D341Med (cell line): ENCODE measurements around the gene C5orf15.
"Not testable (repeated sequence)": the region's sequence is repeated elsewhere in the genome, so short reads cannot be mapped to it uniquely, and the experiment has no call there.

Experiments used
- DNase-seq: peaks from one replicate; pipeline ENCODE4 v3.0.0; 2012; ENCODE audit warnings: low spot score

Gene C5orf15

GRCh38 chr5:133937628-133938027, 30.8 kb downstream of the C5orf15 start:
- DNase-seq: not testable (repeated sequence)

- no peak for DNase-seq
Measured at GRCh38 chr5:133936651-133937015, 31.8 kb downstream of the C5orf15 start.

GRCh38 chr5:133935991-133936650, 32.3 kb downstream of the C5orf15 start:
- not testable (repeated sequence) for DNase-seq

- DNase-seq: no peak
Measured at GRCh38 chr5:133935667-133935940, 32.8 kb downstream of the C5orf15 start.

GRCh38 chr5:133934822-133935666, 33.4 kb downstream of the C5orf15 start:
- no peak for DNase-seq

GRCh38 chr5:133934311-133934710, 34.1 kb downstream of the C5orf15 start:
- DNase-seq: no peak

- DNase-seq: no peak
Measured at GRCh38 chr5:133933670-133934295, 34.6 kb downstream of the C5orf15 start.

GRCh38 chr5:133933169-133933509, 35.3 kb downstream of the C5orf15 start:
- DNase-seq: no peak

- DNase-seq: no peak
Measured at GRCh38 chr5:133932441-133933168, 35.8 kb downstream of the C5orf15 start.

- no peak for DNase-seq
Measured at GRCh38 chr5:133931546-133931945, 36.9 kb downstream of the C5orf15 start.

GRCh38 chr5:133930813-133931090, 37.7 kb downstream of the C5orf15 start:
- no peak for DNase-seq

- no peak for DNase-seq
Measured at GRCh38 chr5:133930061-133930812, 38.2 kb downstream of the C5orf15 start.

GRCh38 chr5:133928587-133929393, 39.6 kb downstream of the C5orf15 start:
- DNase-seq: no peak

GRCh38 chr5:133927300-133928180, 40.9 kb downstream of the C5orf15 start:
- DNase-seq: no peak

GRCh38 chr5:133926489-133927299, 41.7 kb downstream of the C5orf15 start:
- DNase-seq: no peak

GRCh38 chr5:133925866-133926488, 42.4 kb downstream of the C5orf15 start:
- DNase-seq: no peak

- no peak for DNase-seq
Measured at GRCh38 chr5:133925269-133925668, 43.2 kb downstream of the C5orf15 start.

GRCh38 chr5:133924221-133924920, 44.1 kb downstream of the C5orf15 start:
- no peak for DNase-seq
